GM21786 (cell line): ENCODE results near the gene DUSP12.

Experiments
- ATAC-seq: cut with Tn5 transposase; IDR thresholded peaks from one replicate; pipeline ENCODE4 v1.9.1; 2021; ENCODE audit not compliant: unreplicated experiment

The DUSP12 gene

DNA sequence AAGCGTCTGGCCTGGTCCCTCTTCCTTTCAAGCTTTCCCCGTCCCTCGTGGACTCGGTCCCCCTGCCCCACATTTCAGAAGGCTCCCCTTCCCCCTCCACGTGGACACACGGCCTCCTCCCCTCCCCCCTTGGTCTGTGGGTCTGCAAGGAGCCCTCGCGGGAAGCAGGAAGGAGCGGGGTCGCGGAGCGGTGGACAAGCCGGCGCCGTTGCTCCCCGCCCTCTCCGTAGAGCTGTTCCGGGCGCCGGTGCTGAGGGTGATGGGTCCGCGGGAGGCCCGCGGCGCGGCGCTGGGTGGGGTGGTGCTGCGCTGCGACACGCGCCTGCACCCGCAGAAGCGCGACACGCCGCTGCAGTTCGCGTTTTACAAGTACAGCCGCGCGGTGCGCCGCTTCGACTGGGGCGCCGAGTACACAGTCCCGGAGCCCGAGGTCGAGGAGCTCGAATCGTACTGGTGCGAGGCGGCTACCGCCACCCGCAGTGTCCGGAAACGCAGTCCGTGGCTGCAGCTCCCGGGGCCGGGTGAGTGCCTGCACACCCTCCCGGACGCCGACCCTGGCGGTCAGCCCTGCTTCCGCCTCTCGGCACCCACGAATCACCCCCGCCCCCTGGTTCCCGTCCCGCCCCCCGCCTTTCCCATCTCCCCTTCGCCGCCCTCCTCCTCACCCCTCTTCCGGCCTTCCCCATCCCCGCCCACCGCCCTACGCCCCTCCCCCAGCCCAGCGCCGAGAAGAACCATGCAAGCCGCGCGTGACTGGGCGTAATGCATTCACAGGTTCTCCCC is 22.9 kb upstream of the DUSP12 start:
- ATAC-seq = peak; percentile 49

- ATAC-seq = peak; percentile 12
Measured at GRCh38 chr1:161727256-161727924, 22.2 kb upstream of the DUSP12 start.

DNA sequence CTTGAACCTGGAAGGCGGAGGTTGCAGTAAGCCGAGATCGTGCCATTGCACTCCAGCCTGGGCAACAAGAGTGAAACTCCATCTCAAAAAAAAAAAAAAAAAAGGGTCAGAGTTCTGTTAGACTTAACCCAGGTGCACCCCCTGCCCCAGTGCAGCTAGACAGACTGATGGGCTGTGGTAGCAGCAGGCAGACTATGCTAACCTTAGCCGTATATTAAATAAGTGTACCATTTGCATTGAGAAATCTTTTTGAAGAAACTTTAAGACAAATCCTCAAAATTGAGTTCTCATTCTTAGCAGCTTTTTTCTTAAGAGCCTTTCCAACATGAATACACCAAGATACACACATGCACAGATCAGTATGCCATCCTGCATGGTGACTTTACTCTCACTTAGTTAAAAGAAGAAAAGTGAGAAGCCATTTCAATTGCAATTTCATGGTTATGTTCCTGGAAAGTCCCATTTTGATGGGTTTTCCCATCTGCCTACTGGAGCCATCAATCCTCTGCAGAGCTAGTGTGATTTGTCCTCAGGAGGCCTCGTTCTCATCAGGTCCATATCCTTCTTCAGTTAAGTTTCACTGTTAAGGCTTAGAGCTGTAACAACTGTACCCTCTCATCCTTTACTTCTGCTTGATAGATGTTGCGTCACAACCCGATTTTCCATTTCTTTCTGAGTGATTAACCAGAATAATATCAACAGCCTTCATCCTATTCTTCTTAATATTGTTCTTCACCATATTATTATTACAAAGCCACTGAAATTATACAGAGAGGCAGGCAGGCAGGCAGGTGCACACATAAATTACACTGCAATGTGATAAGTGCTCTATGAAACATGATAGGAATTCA is 21.0 kb upstream of the DUSP12 start:
- no peak for ATAC-seq

GRCh38 chr1:161730050-161730564 is 19.5 kb upstream of the DUSP12 start:
- no peak for ATAC-seq

DNA sequence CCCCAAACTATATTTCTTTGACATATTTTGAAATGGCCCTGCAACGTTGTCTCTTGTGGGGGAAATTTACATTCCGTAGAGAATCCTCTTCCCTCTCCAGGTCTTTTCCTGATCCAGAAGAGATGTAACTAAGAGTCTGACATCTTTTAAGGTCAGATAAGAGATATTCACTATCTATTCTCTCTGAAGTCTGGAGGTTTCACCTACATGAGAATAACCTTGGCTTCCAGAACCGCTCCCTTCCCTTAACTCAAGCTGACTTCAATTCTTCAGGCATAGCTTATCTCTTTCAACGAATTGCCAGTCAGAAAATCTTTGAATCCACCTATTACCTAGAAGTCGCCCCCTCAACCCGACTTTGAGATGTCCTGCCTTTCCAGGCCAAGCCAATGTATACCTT is 18.3 kb upstream of the DUSP12 start:
- ATAC-seq = no peak

DNA sequence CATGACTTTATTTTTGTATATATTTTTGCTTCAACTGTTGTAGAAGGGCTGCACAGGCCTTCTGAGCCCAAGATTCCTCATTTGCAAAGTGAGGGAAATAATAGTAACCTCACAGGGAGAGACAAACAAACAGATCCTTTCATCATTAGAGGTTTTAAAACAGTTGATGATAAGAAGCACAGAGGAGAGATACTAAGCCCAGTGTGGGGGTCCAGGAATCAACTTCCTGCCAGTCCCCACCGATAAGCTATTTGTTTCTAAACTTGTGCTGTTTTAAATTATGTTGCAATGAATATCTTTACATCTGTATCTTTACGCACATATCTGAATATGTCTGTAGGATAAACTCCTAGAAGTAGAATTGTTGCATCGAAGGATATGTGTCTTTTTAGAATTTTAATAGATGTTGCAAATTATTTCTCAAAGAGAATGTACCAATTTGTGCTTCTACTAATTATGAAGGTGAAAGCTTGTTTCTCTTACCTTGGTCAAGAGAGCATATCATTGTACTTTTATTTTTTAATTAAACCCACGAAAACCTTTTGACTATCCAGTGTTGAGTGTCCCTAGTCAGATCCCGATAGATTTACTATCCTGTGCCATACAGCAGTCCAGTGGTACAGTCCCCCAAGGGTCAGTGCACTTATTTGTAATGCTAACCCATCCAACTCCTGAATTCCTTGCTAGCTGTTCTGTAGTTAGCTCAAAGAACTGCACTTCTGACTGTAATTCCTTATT is 17.4 kb upstream of the DUSP12 start:
- no peak for ATAC-seq

- no peak for ATAC-seq
Measured at GRCh38 chr1:161733526-161733925, 16.1 kb upstream of the DUSP12 start.

GRCh38 chr1:161735837-161736236 is 13.7 kb upstream of the DUSP12 start:
- ATAC-seq = no peak

GRCh38 chr1:161736335-161736969 is 13.1 kb upstream of the DUSP12 start:
- ATAC-seq = no peak

GRCh38 chr1:161737625-161738024 is 12.0 kb upstream of the DUSP12 start:
- no peak for ATAC-seq

- ATAC-seq = peak; percentile 67
Measured at GRCh38 chr1:161738627-161739287, 10.8 kb upstream of the DUSP12 start.

- no peak for ATAC-seq
Measured at GRCh38 chr1:161739865-161740566, 9.6 kb upstream of the DUSP12 start.

GRCh38 chr1:161740921-161741320 is 8.7 kb upstream of the DUSP12 start:
- ATAC-seq = no peak

DNA sequence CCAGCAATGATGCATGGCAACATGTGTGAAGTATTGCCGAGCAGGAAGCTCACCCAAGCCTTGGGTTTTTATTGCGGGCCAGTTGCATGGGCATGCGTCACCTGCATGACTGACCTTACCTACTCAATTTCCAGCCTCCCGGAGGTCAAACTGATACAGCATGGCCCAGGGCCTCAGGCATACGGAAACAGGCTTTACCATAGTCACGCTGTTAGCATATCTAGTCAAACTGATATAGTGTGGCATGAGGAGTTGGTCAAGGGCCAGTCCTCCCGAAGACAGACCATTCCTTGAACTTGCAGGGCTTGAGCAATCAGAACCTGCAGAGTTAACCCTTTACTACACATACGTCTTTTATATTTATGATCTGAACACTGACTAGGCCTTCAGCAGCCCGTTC is 6.4 kb upstream of the DUSP12 start:
- no peak for ATAC-seq

DNA sequence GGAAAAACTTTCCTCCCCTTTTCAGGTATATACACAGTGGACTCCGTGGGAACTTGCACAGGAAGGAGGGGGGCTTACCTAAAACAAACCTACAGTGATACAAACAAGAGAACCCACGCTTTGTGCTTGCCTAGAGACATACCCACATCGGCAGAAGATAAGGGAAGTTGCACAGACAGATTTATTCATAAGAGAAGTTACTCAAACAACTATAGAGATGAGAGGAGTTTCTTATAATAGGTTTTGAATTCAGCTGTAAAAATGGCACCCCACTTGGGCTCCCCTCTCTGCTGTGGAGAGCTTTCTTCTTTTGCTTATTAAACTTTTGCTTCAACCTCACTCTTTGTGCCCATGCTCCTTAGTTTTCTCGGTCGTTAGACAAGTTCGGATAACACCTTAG is 1.8 kb upstream of the DUSP12 start:
- no peak for ATAC-seq

DNA sequence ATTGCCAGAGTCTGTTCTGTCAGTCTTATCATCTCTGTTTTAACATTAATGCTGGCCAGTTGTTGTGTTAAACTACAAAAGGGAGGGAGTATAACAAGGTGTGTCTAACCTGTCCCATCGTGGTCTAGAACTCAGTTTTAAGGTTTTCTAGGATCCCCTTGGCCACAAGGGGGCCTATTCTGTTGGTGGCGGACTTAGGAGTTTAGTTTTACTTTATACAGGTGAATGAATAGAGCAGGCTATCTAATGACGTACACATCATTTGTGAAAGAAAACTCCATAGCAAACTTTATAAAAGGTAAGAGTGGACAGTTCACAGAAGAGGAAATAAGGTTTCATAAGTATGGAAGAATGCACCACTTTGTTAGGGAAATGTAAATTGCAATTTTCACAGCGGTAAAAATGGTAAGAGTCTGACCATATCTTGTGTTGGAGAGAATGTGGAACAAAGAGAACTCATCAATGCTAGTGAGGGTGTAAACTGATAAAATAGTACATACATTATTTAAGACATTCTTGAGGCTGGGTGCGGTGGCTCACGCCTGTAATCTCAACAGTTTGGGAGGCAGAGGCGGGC is 14.0 kb downstream of the DUSP12 start:
- no peak for ATAC-seq

DNA sequence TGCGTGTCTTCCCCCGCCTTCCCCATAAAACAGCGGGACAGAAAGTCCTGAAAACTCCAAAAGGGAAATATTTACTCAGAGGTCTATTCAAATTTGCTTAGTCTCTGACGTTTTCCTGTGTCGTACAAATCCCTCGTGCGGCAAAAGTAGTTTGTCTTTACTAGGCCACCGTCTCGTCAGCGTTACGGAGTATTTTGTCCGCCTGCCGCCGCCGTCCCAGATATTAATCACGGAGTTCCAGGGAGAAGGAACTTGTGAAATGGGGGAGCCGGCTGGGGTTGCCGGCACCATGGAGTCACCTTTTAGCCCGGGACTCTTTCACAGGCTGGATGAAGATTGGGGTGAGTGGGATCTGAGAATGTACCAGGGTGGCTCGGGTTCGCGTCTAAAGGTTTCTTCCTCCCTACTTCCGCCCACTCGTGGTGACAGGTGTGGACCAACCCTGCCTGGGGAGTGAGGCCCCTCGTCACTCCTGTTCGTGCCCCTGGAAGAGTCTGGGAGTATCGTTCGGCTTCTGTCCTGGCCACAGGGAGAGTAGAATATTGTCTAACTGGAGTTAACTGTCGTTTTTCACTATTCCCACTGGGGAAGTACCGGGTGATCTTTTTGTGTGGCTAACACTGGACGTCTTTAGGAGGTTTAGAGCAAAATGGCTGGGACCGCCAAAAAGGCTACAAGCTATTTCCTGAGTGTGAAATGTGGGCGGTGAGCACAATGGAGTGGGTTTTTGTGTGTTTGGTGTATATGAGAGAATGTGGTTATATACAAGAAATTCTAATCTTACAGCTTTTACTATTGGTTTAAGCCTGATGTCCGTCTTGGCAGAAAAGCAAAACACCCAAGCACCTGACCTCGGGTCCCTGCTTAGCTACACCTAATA is 16.8 kb downstream of the DUSP12 start, which contains the start of gene ATF6:
Gene ATF6 (plus strand): TSS at position 219 of the 880 bp plus-strand sequence. CDS start 41 bp downstream, at position 260.
- peak; percentile 70 for ATAC-seq

DNA sequence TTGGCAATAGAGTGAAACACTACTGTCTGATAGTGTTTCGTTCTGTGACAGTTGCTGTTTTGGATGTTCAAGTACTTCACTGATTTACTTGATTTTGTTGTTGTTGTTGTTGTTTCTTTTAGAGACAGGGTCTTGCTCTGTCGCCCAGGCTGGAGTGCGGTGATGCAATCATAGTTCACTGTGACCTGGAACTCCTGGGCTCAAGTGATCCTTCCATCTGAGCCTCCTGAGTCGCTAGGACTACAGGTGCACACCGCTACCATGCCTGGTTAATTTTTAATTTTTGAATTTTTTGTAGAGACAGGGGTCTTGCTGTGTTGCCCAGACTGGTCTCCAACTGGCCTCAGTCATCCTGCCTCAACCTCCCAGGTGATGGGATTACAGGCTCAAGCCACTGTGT is 18.9 kb downstream of the DUSP12 start:
- ATAC-seq = no peak
